GM23338 (cell line): ENCODE data around the gene NEK7. TPM values are rescaled to one million over a fixed set of nuclear protein-coding genes. Genes with fewer than 3 reads are reported as not detected.

ENCODE experiments used
- ATAC-seq: fragments of 200-7000 bp; cut with Tn5 transposase; 3 replicates; pipeline ENCODE4 v1.9.1; 2020
- DNase-seq: peaks from one replicate; pipeline ENCODE4 v3.0.0-alpha.2; 2015; ENCODE audit warnings: low spot score
- H2AFZ ChIP-seq: fragments of 200-600 bp; sonication (generic); 2 replicates; pipeline ENCODE4 v1.8.0; 2016; ENCODE audit warnings: antibody characterized with exemption, mild to moderate bottlenecking, moderate library complexity
- H3F3A ChIP-seq: fragments of 200-600 bp; sonication (generic); replicated peaks from 2 replicates; pipeline ENCODE4 v1.8.0; 2017; ENCODE audit warnings: antibody characterized with exemption, mixed run types, low read depth
- H3K27ac ChIP-seq: fragments of 200-600 bp; sonication (generic); 2 replicates; pipeline ENCODE4 v1.6.1; 2016; ENCODE audit warnings: low read depth
- H3K27me3 ChIP-seq: fragments of 200-600 bp; sonication (generic); 2 replicates; pipeline ENCODE4 v1.8.0; 2016; ENCODE audit warnings: mild to moderate bottlenecking, mixed run types, moderate library complexity; ENCODE audit not compliant: insufficient read depth
- H3K36me3 ChIP-seq: fragments of 200-600 bp; sonication (generic); 2 replicates; pipeline ENCODE4 v1.8.0; 2016; ENCODE audit warnings: mild to moderate bottlenecking; ENCODE audit not compliant: insufficient read depth
- H3K4me1 ChIP-seq: fragments of 200-600 bp; sonication (generic); 2 replicates; pipeline ENCODE4 v1.8.0; 2016; ENCODE audit warnings: mild to moderate bottlenecking, moderate library complexity; ENCODE audit not compliant: insufficient read depth
- H3K4me2 ChIP-seq: fragments of 200-600 bp; sonication (generic); 2 replicates; pipeline ENCODE4 v1.7.1; 2017; ENCODE audit warnings: mixed run types
- H3K4me3 ChIP-seq: fragments of 200-600 bp; sonication (generic); 2 replicates; pipeline ENCODE4 v1.6.1; 2016; ENCODE audit warnings: mixed run types
- H3K79me2 ChIP-seq: fragments of 200-600 bp; sonication (generic); replicated peaks from 2 replicates; pipeline ENCODE4 v1.8.0; 2017; ENCODE audit warnings: mild to moderate bottlenecking; ENCODE audit not compliant: insufficient read depth
- H3K9me2 ChIP-seq: fragments of 200-600 bp; sonication (generic); 2 replicates; pipeline ENCODE4 v1.8.0; 2017; ENCODE audit not compliant: insufficient read depth
- H4K20me1 ChIP-seq: fragments of 200-600 bp; sonication (generic); replicated peaks from 2 replicates; pipeline ENCODE4 v1.8.0; 2017; ENCODE audit warnings: mild to moderate bottlenecking; ENCODE audit not compliant: insufficient read depth
- H3K27ac Mint-ChIP-seq: 2 replicates; pipeline ENCODE4 v1.8.0; 2020; ENCODE audit warnings: inconsistent platforms, mild to moderate bottlenecking, moderate library complexity, mixed read lengths
- H3K27me3 Mint-ChIP-seq: 3 replicates; pipeline ENCODE4 v1.8.0; 2022; ENCODE audit warnings: low read depth, mild to moderate bottlenecking, moderate library complexity, mixed read lengths, inconsistent platforms; ENCODE audit not compliant: insufficient read depth, poor library complexity
- H3K36me3 Mint-ChIP-seq: 3 replicates; pipeline ENCODE4 v1.8.0; 2021; ENCODE audit warnings: low read depth, mild to moderate bottlenecking, inconsistent platforms, moderate library complexity, mixed read lengths
- H3K4me1 Mint-ChIP-seq: 3 replicates; pipeline ENCODE4 v1.8.0; 2020; ENCODE audit warnings: mild to moderate bottlenecking, inconsistent platforms, mixed read lengths
- H3K4me3 Mint-ChIP-seq: 3 replicates; pipeline ENCODE4 v1.8.0; 2021; ENCODE audit warnings: moderate library complexity, mild to moderate bottlenecking, inconsistent platforms, mixed read lengths
- H3K9me3 Mint-ChIP-seq: 3 replicates; pipeline ENCODE4 v1.8.0; 2020; ENCODE audit warnings: moderate library complexity, mild to moderate bottlenecking, inconsistent platforms, mixed read lengths
- CREB1 ChIP-seq: fragments of 250-450 bp; sonication (Bioruptor Pico); IDR thresholded peaks from 2 replicates; pipeline ENCODE4 v1.5.0; 2020; ENCODE audit warnings: low read depth, mild to moderate bottlenecking, moderate library complexity
- ETS1 ChIP-seq: IDR thresholded peaks from 2 replicates; pipeline ENCODE4 v1.6.1; 2016; ENCODE audit warnings: antibody characterized with exemption
- EZH2 ChIP-seq: fragments of 200-600 bp; sonication (generic); IDR thresholded peaks from one replicate; pipeline ENCODE4 v1.8.0; 2017; ENCODE audit warnings: antibody characterized with exemption, mild to moderate bottlenecking, low read depth; ENCODE audit not compliant: unreplicated experiment
- EZH2phosphoT487 ChIP-seq: fragments of 200-600 bp; sonication (generic); IDR thresholded peaks from one replicate; pipeline ENCODE4 v1.8.1; 2018; ENCODE audit warnings: antibody characterized with exemption; ENCODE audit not compliant: unreplicated experiment
- JUNB ChIP-seq: IDR thresholded peaks from one replicate; pipeline ENCODE4 v1.6.1; 2016; ENCODE audit warnings: antibody characterized with exemption; ENCODE audit not compliant: unreplicated experiment
- NANOG ChIP-seq: IDR thresholded peaks from 2 replicates; pipeline ENCODE4 v1.6.1; 2016; ENCODE audit warnings: antibody characterized with exemption, borderline replicate concordance
- POLR2AphosphoS5 ChIP-seq: IDR thresholded peaks from 2 replicates; pipeline ENCODE4 v1.6.1; 2016; ENCODE audit warnings: antibody characterized with exemption, low read depth
- STAT1 ChIP-seq: IDR thresholded peaks from one replicate; pipeline ENCODE4 v1.6.1; 2016; ENCODE audit warnings: antibody characterized with exemption; ENCODE audit not compliant: unreplicated experiment
- ZNF114 ChIP-seq: fragments of 250-450 bp; sonication (Bioruptor Pico); IDR thresholded peaks from 2 replicates; pipeline ENCODE4 v1.5.0; 2020; ENCODE audit warnings: mild to moderate bottlenecking, moderate library complexity
- ZNF331 ChIP-seq: fragments of 250-450 bp; sonication (Bioruptor Pico); IDR thresholded peaks from 2 replicates; pipeline ENCODE4 v1.5.0; 2020; ENCODE audit warnings: low read depth, mild to moderate bottlenecking, moderate library complexity
- polyA plus RNA-seq: library from polyadenylated mRNA; unstranded; fragments of >200 nt; fragmentation: Nextera tagmentation; extraction: Ambion mirVana; gene quantifications from 2 replicates; pipeline ENCODE4 v1.2.1, GENCODE V29; 2016
- total RNA-seq: library from RNA; depleted of rRNA; stranded (reverse); fragments of >200 nt; shearing (Covaris generic); gene quantifications from 2 replicates; pipeline ENCODE4 v1.2.3, GENCODE V29; 2014
- TF ChIP-seq, protein P1 (sequence below): fragments of 250-450 bp; sonication (Bioruptor Pico); IDR thresholded peaks from 2 replicates; pipeline ENCODE4 v1.5.0; 2020; ENCODE audit warnings: mild to moderate bottlenecking, moderate library complexity
- TF ChIP-seq, protein P2 (sequence below), 2 experiments: fragments of 200-600 bp in 1 of 2; sonication (generic) in 1 of 2; conservative IDR thresholded peaks; 2 replicates each; pipeline versions ENCODE4 v1.5.1 to v1.6.1; 2016 to 2017; ENCODE audit warnings: antibody characterized with exemption in 2 of 2, low read depth in 2 of 2, mild to moderate bottlenecking in 2 of 2, moderate library complexity in 1 of 2
- TF ChIP-seq, protein P3 (sequence below): IDR thresholded peaks from one replicate; pipeline ENCODE4 v1.6.1; 2018; ENCODE audit warnings: antibody characterized with exemption; ENCODE audit not compliant: unreplicated experiment

NEK7 gene
- total and polyA plus RNA-seq, 2 experiments from 2014 or later: 4.8 to 15.3 TPM

GRCh38 chr1:198128533-198128932 is 28.3 kb upstream of the NEK7 start:
- no peak overlapping the region for H3K27ac Mint-ChIP-seq
- Histone ChIP-seq H4K20me1 (no peaks in the 10 kb centered on the region), H2AFZ (no peak overlapping the region), H3K4me2 (no peak overlapping the region), H3K79me2 (no peaks in the 10 kb centered on the region), H3K36me3 (no peaks in the 10 kb centered on the region), H3F3A (no peaks in the 10 kb centered on the region), H3K27me3 (no peaks in the 10 kb centered on the region), H3K27ac (no peak overlapping the region), H3K9me2 (no peaks in the 10 kb centered on the region), H3K4me1 (no peaks in the 10 kb centered on the region), H3K4me3 (no peak overlapping the region)
- H3K27me3 Mint-ChIP-seq: peaks cover 2% of the 10 kb centered on the region
- no peak for ATAC-seq
- H3K4me1 Mint-ChIP-seq: no peaks in the 10 kb centered on the region; the same call in 2 of the 3 replicates
- TF ChIP-seq CREB1 (no peak), ZNF331 (no peak), EZH2 (no peak), ZNF114 (no peak), ETS1 (no peak), EZH2phosphoT487 (no peak), POLR2AphosphoS5 (no peak), NANOG (no peak), STAT1 (no peak), JUNB (no peak)
- TF ChIP-seq, protein P1, sequence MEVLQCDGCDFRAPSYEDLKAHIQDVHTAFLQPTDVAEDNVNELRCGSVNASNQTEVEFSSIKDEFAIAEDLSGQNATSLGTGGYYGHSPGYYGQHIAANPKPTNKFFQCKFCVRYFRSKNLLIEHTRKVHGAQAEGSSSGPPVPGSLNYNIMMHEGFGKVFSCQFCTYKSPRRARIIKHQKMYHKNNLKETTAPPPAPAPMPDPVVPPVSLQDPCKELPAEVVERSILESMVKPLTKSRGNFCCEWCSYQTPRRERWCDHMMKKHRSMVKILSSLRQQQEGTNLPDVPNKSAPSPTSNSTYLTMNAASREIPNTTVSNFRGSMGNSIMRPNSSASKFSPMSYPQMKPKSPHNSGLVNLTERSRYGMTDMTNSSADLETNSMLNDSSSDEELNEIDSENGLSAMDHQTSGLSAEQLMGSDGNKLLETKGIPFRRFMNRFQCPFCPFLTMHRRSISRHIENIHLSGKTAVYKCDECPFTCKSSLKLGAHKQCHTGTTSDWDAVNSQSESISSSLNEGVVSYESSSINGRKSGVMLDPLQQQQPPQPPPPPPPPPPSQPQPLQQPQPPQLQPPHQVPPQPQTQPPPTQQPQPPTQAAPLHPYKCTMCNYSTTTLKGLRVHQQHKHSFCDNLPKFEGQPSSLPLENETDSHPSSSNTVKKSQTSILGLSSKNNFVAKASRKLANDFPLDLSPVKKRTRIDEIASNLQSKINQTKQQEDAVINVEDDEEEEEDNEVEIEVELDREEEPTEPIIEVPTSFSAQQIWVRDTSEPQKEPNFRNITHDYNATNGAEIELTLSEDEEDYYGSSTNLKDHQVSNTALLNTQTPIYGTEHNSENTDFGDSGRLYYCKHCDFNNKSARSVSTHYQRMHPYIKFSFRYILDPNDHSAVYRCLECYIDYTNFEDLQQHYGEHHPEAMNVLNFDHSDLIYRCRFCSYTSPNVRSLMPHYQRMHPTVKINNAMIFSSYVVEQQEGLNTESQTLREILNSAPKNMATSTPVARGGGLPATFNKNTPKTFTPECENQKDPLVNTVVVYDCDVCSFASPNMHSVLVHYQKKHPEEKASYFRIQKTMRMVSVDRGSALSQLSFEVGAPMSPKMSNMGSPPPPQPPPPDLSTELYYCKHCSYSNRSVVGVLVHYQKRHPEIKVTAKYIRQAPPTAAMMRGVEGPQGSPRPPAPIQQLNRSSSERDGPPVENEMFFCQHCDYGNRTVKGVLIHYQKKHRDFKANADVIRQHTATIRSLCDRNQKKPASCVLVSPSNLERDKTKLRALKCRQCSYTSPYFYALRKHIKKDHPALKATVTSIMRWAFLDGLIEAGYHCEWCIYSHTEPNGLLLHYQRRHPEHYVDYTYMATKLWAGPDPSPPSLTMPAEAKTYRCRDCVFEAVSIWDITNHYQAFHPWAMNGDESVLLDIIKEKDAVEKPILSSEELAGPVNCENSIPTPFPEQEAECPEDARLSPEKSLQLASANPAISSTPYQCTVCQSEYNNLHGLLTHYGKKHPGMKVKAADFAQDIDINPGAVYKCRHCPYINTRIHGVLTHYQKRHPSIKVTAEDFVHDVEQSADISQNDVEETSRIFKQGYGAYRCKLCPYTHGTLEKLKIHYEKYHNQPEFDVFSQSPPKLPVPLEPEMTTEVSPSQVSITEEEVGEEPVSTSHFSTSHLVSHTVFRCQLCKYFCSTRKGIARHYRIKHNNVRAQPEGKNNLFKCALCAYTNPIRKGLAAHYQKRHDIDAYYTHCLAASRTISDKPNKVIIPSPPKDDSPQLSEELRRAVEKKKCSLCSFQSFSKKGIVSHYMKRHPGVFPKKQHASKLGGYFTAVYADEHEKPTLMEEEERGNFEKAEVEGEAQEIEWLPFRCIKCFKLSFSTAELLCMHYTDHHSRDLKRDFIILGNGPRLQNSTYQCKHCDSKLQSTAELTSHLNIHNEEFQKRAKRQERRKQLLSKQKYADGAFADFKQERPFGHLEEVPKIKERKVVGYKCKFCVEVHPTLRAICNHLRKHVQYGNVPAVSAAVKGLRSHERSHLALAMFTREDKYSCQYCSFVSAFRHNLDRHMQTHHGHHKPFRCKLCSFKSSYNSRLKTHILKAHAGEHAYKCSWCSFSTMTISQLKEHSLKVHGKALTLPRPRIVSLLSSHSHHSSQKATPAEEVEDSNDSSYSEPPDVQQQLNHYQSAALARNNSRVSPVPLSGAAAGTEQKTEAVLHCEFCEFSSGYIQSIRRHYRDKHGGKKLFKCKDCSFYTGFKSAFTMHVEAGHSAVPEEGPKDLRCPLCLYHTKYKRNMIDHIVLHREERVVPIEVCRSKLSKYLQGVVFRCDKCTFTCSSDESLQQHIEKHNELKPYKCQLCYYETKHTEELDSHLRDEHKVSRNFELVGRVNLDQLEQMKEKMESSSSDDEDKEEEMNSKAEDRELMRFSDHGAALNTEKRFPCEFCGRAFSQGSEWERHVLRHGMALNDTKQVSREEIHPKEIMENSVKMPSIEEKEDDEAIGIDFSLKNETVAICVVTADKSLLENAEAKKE (CRISPR knock-in tag): no peak
- TF ChIP-seq, protein P2, sequence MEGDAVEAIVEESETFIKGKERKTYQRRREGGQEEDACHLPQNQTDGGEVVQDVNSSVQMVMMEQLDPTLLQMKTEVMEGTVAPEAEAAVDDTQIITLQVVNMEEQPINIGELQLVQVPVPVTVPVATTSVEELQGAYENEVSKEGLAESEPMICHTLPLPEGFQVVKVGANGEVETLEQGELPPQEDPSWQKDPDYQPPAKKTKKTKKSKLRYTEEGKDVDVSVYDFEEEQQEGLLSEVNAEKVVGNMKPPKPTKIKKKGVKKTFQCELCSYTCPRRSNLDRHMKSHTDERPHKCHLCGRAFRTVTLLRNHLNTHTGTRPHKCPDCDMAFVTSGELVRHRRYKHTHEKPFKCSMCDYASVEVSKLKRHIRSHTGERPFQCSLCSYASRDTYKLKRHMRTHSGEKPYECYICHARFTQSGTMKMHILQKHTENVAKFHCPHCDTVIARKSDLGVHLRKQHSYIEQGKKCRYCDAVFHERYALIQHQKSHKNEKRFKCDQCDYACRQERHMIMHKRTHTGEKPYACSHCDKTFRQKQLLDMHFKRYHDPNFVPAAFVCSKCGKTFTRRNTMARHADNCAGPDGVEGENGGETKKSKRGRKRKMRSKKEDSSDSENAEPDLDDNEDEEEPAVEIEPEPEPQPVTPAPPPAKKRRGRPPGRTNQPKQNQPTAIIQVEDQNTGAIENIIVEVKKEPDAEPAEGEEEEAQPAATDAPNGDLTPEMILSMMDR (conservative IDR thresholded peaks at IDR 0.05; ENCODE audit: low read depth in 2 of 2): no peak
- TF ChIP-seq, protein P3, sequence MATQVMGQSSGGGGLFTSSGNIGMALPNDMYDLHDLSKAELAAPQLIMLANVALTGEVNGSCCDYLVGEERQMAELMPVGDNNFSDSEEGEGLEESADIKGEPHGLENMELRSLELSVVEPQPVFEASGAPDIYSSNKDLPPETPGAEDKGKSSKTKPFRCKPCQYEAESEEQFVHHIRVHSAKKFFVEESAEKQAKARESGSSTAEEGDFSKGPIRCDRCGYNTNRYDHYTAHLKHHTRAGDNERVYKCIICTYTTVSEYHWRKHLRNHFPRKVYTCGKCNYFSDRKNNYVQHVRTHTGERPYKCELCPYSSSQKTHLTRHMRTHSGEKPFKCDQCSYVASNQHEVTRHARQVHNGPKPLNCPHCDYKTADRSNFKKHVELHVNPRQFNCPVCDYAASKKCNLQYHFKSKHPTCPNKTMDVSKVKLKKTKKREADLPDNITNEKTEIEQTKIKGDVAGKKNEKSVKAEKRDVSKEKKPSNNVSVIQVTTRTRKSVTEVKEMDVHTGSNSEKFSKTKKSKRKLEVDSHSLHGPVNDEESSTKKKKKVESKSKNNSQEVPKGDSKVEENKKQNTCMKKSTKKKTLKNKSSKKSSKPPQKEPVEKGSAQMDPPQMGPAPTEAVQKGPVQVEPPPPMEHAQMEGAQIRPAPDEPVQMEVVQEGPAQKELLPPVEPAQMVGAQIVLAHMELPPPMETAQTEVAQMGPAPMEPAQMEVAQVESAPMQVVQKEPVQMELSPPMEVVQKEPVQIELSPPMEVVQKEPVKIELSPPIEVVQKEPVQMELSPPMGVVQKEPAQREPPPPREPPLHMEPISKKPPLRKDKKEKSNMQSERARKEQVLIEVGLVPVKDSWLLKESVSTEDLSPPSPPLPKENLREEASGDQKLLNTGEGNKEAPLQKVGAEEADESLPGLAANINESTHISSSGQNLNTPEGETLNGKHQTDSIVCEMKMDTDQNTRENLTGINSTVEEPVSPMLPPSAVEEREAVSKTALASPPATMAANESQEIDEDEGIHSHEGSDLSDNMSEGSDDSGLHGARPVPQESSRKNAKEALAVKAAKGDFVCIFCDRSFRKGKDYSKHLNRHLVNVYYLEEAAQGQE: no peak
- no peaks in the 10 kb centered on the region for H3K36me3 Mint-ChIP-seq
- no peak for DNase-seq
- no peak overlapping the region for H3K4me3 Mint-ChIP-seq
- H3K9me3 Mint-ChIP-seq: no peaks in the 10 kb centered on the region
